ENCODE measurements around the gene CIAO3.

The CIAO3 gene

GRCh38 chr16:725041-725376, 15.8 kb downstream of the CIAO3 start:
- H3K4me3 ChIP-seq (ENCODE audit: low read depth, low read length) = no peak overlapping the region
- no peak for DNase-seq (ENCODE audit: low read depth)
- no peak for TF ChIP-seq CTCF (IDR thresholded peaks at IDR 0.05; ENCODE audit: low read depth, low read length, missing control alignments)

GRCh38 chr16:724188-725040, 16.4 kb downstream of the CIAO3 start:
- no peak overlapping the region for H3K4me3 ChIP-seq (ENCODE audit: low read depth, low read length)
- no peak for DNase-seq (ENCODE audit: low read depth)

GRCh38 chr16:723695-724094, 17.1 kb downstream of the CIAO3 start:
- TF ChIP-seq CTCF (IDR thresholded peaks at IDR 0.05; ENCODE audit: low read depth, low read length, missing control alignments) = no peak
- H3K4me3 ChIP-seq (ENCODE audit: low read depth, low read length) = no peak overlapping the region
- no peak for DNase-seq (ENCODE audit: low read depth)

More at GRCh38 chr16:724188-725040, 16.4 kb downstream of the CIAO3 start:
- TF ChIP-seq CTCF (IDR thresholded peaks at IDR 0.05; ENCODE audit: low read depth, low read length, missing control alignments) = no peak

GRCh38 chr16:722835-723633, 17.8 kb downstream of the CIAO3 start:
- no peak for DNase-seq (ENCODE audit: low read depth)

GRCh38 chr16:721765-722540, 18.8 kb downstream of the CIAO3 start:
- H3K4me3 ChIP-seq (ENCODE audit: low read depth, low read length) = peak overlapping the region; percentile 90
- no peak for DNase-seq (ENCODE audit: low read depth)

More at GRCh38 chr16:722835-723633, 17.8 kb downstream of the CIAO3 start:
- TF ChIP-seq CTCF (IDR thresholded peaks at IDR 0.05; ENCODE audit: low read depth, low read length, missing control alignments) = no peak
- no peak overlapping the region for H3K4me3 ChIP-seq (ENCODE audit: low read depth, low read length)

More at GRCh38 chr16:721765-722540, 18.8 kb downstream of the CIAO3 start:
- no peak for TF ChIP-seq CTCF (IDR thresholded peaks at IDR 0.05; ENCODE audit: low read depth, low read length, missing control alignments)
